ENCODE measurements around the gene SDHA. TPM values are rescaled to one million over a fixed set of nuclear protein-coding genes. Genes with fewer than 3 reads are reported as not detected.
"Not testable (repeated sequence)": the region's sequence is repeated elsewhere in the genome, so short reads cannot be mapped to it uniquely, and the experiment has no call there.

SDHA gene
- total RNA-seq, 2 experiments from 2014 or later: 167 to 172 TPM

GRCh38 chr5:207599-207998 lies 10.5 kb upstream of the SDHA start:
- Mint-ChIP-seq H3K9me3 (no peaks in the 10 kb centered on the region), H3K27me3 (no peaks in the 10 kb centered on the region), H3K27ac (no peak overlapping the region), H3K4me1 (peaks cover 8% of the 10 kb centered on the region), H3K36me3 (peaks cover 19% of the 10 kb centered on the region), H3K4me3 (no peak overlapping the region)
- DNase-seq: no peak
- no peak for ATAC-seq (ENCODE audit: low read depth)
- POLR2A ChIA-PET: no interaction called here

GRCh38 chr5:208449-209114 lies 9.5 kb upstream of the SDHA start:
- no peak overlapping the region for H3K4me3 Mint-ChIP-seq
- H3K9me3 Mint-ChIP-seq: no peaks in the 10 kb centered on the region
- no peak overlapping the region for H3K27ac Mint-ChIP-seq
- ATAC-seq (ENCODE audit: low read depth) (no peak), DNase-seq (no peak)
- H3K4me1 Mint-ChIP-seq: peaks cover 8% of the 10 kb centered on the region
- POLR2A ChIA-PET: no interaction called here
- no peaks in the 10 kb centered on the region for H3K27me3 Mint-ChIP-seq
- peaks cover 17% of the 10 kb centered on the region for H3K36me3 Mint-ChIP-seq

GRCh38 chr5:213803-214395 lies 4.2 kb upstream of the SDHA start:
- no peak overlapping the region for H3K4me3 Mint-ChIP-seq
- H3K9me3 Mint-ChIP-seq: no peaks in the 10 kb centered on the region
- H3K27me3 Mint-ChIP-seq: no peaks in the 10 kb centered on the region
- peaks cover 12% of the 10 kb centered on the region for H3K36me3 Mint-ChIP-seq
- no peak overlapping the region for H3K27ac Mint-ChIP-seq
- POLR2A ChIA-PET: no interaction called here
- peaks cover 29% of the 10 kb centered on the region for H3K4me1 Mint-ChIP-seq
- no peak for DNase-seq
- no peak for ATAC-seq (ENCODE audit: low read depth)

GRCh38 chr5:215256-215655 lies 2.9 kb upstream of the SDHA start:
- peaks cover 13% of the 10 kb centered on the region for H3K36me3 Mint-ChIP-seq
- ATAC-seq (ENCODE audit: low read depth); H3K27me3 Mint-ChIP-seq; H3K9me3 Mint-ChIP-seq; POLR2A ChIA-PET; DNase-seq: not testable (repeated sequence)
- H3K4me3 Mint-ChIP-seq: peak overlapping the region; percentile 15
- peak overlapping the region; percentile 60 for H3K27ac Mint-ChIP-seq
- peaks cover 23% of the 10 kb centered on the region for H3K4me1 Mint-ChIP-seq

- peaks cover 13% of the 10 kb centered on the region for H3K36me3 Mint-ChIP-seq
- DNase-seq; ATAC-seq (ENCODE audit: low read depth); POLR2A ChIA-PET; H3K27me3 Mint-ChIP-seq; H3K9me3 Mint-ChIP-seq: not testable (repeated sequence)
- H3K27ac Mint-ChIP-seq: peak overlapping the region; percentile 60
- H3K4me1 Mint-ChIP-seq: peaks cover 29% of the 10 kb centered on the region
- peak overlapping the region; percentile 30 for H3K4me3 Mint-ChIP-seq
Observed at GRCh38 chr5:216076-216475, 2.0 kb upstream of the SDHA start.

- Mint-ChIP-seq H3K4me1 (peaks cover 46% of the 10 kb centered on the region), H3K27me3 (no peaks in the 10 kb centered on the region), H3K4me3 (peak overlapping the region; percentile 96), H3K9me3 (no peaks in the 10 kb centered on the region), H3K27ac (peak overlapping the region; percentile 95), H3K36me3 (peaks cover 15% of the 10 kb centered on the region)
- DNase-seq: peak; percentile 48
- peak; percentile 12 for ATAC-seq (ENCODE audit: low read depth)
- POLR2A ChIA-PET: interaction anchor here (0.7 to 3.0 kb wide), 11 partner anchors 9 to 228 kb away, joined by 3 to 20 read pairs (median 4); partner anchors contain the start of genes AHRR, LRRC14B and PDCD6
Observed at GRCh38 chr5:218457-219291, 554 bp downstream of the SDHA start.

- ATAC-seq (ENCODE audit: low read depth) (no peak), DNase-seq (peak; percentile 42)
- POLR2A ChIA-PET: interaction anchor here (0.5 to 3.0 kb wide), 6 partner anchors 28 to 1582 kb away, joined by 3 to 20 read pairs (median 4); partner anchors contain the start of genes LRRC14B, NDUFS6 and PDCD6
- Mint-ChIP-seq H3K27ac (peak overlapping the region; percentile 95), H3K27me3 (no peaks in the 10 kb centered on the region), H3K4me3 (peak overlapping the region; percentile 96), H3K36me3 (peaks cover 12% of the 10 kb centered on the region), H3K9me3 (no peaks in the 10 kb centered on the region), H3K4me1 (peaks cover 40% of the 10 kb centered on the region)
Observed at GRCh38 chr5:219460-219863, 1.3 kb downstream of the SDHA start.

- POLR2A ChIA-PET: interaction anchor here (0.7 to 3.0 kb wide), 4 partner anchors 29 to 1581 kb away, joined by 3 to 20 read pairs (median 8); partner anchors contain the start of genes LRRC14B, NDUFS6 and PDCD6
- no peak for ATAC-seq (ENCODE audit: low read depth)
- Mint-ChIP-seq H3K27me3 (no peaks in the 10 kb centered on the region), H3K27ac (peak overlapping the region; percentile 95), H3K4me1 (peaks cover 39% of the 10 kb centered on the region), H3K4me3 (peak overlapping the region; percentile 96), H3K9me3 (no peaks in the 10 kb centered on the region), H3K36me3 (peaks cover 17% of the 10 kb centered on the region)
- DNase-seq: no peak
Observed at GRCh38 chr5:219991-220390, 1.9 kb downstream of the SDHA start.

- H3K27me3 Mint-ChIP-seq; POLR2A ChIA-PET; ATAC-seq (ENCODE audit: low read depth); H3K4me3 Mint-ChIP-seq; H3K9me3 Mint-ChIP-seq; DNase-seq: not testable (repeated sequence)
- H3K36me3 Mint-ChIP-seq: peaks cover 23% of the 10 kb centered on the region
- peaks cover 26% of the 10 kb centered on the region for H3K4me1 Mint-ChIP-seq
- peak overlapping the region; percentile 69 for H3K27ac Mint-ChIP-seq
Observed at GRCh38 chr5:222951-223715, 5.0 kb downstream of the SDHA start.

- H3K4me1 Mint-ChIP-seq: peaks cover 26% of the 10 kb centered on the region
- peaks cover 24% of the 10 kb centered on the region for H3K36me3 Mint-ChIP-seq
- H3K27me3 Mint-ChIP-seq: no peaks in the 10 kb centered on the region
- no peaks in the 10 kb centered on the region for H3K9me3 Mint-ChIP-seq
- POLR2A ChIA-PET: no interaction called here
- no peak overlapping the region for H3K27ac Mint-ChIP-seq
- no peak for ATAC-seq (ENCODE audit: low read depth)
- no peak for DNase-seq
- H3K4me3 Mint-ChIP-seq: no peak overlapping the region
Observed at GRCh38 chr5:223791-224190, 5.7 kb downstream of the SDHA start.

GRCh38 chr5:225334-225733 lies 7.2 kb downstream of the SDHA start:
- H3K27ac Mint-ChIP-seq: no peak overlapping the region
- no peak overlapping the region for H3K4me3 Mint-ChIP-seq
- DNase-seq (no peak), ATAC-seq (ENCODE audit: low read depth) (no peak)
- peaks cover 24% of the 10 kb centered on the region for H3K4me1 Mint-ChIP-seq
- POLR2A ChIA-PET: no interaction called here
- peaks cover 28% of the 10 kb centered on the region for H3K36me3 Mint-ChIP-seq
- no peaks in the 10 kb centered on the region for H3K27me3 Mint-ChIP-seq
- no peaks in the 10 kb centered on the region for H3K9me3 Mint-ChIP-seq

- H3K4me1 Mint-ChIP-seq; H3K27ac Mint-ChIP-seq; DNase-seq; H3K9me3 Mint-ChIP-seq; ATAC-seq (ENCODE audit: low read depth); H3K4me3 Mint-ChIP-seq; POLR2A ChIA-PET; H3K27me3 Mint-ChIP-seq: not testable (repeated sequence)
- H3K36me3 Mint-ChIP-seq: peaks cover 29% of the 10 kb centered on the region
Observed at GRCh38 chr5:227375-227774, 9.3 kb downstream of the SDHA start.

- H3K9me3 Mint-ChIP-seq: no peaks in the 10 kb centered on the region
- POLR2A ChIA-PET: no interaction called here
- H3K27ac Mint-ChIP-seq: no peak overlapping the region
- H3K27me3 Mint-ChIP-seq: no peaks in the 10 kb centered on the region
- no peak for DNase-seq
- peaks cover 31% of the 10 kb centered on the region for H3K36me3 Mint-ChIP-seq
- no peaks in the 10 kb centered on the region for H3K4me1 Mint-ChIP-seq
- H3K4me3 Mint-ChIP-seq: no peak overlapping the region
- no peak for ATAC-seq (ENCODE audit: low read depth)
Observed at GRCh38 chr5:228886-229285, 10.8 kb downstream of the SDHA start.

Data from activated naive CD8-positive, alpha-beta T cell treated with anti-CD3 and anti-CD28 coated beads, Interleukin-2, amount 10 ng/mL, durations not matched to agents 7 days and 5 days (primary cell).